ENCODE results near the gene LAD1.

DNA sequence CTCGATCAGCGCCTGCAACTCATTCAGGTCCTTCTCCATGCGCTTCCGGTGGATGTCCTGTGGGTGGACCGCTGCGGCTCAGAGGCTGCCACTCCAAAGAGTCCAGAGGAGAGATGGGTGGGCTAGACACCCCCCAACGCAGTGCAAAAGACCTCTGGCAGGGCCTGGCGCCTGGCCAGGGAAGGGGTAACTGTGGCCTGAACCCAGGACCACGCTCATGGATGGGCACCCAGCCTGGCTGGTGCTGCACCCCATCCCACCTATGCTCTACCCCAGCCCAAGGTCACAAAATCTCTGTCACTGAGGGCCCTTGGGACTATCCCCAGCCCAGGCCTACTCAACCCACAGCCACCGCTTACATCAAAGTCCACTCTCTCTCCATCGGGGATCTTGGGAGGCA lies 33.9 kb downstream of the LAD1 start:
- no peak for TF ChIP-seq POLR2AphosphoS5 (IDR thresholded peaks at IDR 0.05)
- TF ChIP-seq, protein P1, sequence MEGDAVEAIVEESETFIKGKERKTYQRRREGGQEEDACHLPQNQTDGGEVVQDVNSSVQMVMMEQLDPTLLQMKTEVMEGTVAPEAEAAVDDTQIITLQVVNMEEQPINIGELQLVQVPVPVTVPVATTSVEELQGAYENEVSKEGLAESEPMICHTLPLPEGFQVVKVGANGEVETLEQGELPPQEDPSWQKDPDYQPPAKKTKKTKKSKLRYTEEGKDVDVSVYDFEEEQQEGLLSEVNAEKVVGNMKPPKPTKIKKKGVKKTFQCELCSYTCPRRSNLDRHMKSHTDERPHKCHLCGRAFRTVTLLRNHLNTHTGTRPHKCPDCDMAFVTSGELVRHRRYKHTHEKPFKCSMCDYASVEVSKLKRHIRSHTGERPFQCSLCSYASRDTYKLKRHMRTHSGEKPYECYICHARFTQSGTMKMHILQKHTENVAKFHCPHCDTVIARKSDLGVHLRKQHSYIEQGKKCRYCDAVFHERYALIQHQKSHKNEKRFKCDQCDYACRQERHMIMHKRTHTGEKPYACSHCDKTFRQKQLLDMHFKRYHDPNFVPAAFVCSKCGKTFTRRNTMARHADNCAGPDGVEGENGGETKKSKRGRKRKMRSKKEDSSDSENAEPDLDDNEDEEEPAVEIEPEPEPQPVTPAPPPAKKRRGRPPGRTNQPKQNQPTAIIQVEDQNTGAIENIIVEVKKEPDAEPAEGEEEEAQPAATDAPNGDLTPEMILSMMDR (IDR thresholded peaks at IDR 0.05): no peak
- no peak for TF ChIP-seq POLR2A (IDR thresholded peaks at IDR 0.05)

Data from breast epithelium (tissue), 3 donors.